ENCODE data around the gene RAMP1.

The RAMP1 gene

DNA sequence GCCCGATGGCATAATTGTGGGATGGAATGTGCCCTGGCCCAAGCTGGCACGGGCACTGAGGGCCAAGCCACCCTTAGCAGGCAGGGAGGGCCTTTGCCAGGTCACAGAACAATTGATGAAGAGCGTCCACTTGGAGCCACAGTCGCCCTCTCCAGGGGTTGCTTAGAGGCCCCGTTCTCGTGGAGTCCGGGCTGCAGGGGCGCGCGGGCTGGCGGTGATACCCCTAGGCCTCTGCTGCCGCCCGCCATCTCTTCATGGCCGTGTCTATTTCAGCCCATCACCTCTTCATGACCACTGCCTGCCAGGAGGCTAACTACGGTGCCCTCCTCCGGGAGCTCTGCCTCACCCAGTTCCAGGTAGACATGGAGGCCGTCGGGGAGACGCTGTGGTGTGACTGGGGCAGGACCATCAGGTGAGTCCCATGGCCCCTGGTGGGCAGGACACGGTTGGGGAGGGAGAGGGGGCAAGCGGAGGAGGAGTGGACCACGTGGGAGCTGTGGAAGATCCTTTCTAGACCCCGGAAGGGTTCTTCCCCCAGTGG is 17.6 kb downstream of the RAMP1 start:
- no peak for DNase-seq (ENCODE audit: low read depth)

DNA sequence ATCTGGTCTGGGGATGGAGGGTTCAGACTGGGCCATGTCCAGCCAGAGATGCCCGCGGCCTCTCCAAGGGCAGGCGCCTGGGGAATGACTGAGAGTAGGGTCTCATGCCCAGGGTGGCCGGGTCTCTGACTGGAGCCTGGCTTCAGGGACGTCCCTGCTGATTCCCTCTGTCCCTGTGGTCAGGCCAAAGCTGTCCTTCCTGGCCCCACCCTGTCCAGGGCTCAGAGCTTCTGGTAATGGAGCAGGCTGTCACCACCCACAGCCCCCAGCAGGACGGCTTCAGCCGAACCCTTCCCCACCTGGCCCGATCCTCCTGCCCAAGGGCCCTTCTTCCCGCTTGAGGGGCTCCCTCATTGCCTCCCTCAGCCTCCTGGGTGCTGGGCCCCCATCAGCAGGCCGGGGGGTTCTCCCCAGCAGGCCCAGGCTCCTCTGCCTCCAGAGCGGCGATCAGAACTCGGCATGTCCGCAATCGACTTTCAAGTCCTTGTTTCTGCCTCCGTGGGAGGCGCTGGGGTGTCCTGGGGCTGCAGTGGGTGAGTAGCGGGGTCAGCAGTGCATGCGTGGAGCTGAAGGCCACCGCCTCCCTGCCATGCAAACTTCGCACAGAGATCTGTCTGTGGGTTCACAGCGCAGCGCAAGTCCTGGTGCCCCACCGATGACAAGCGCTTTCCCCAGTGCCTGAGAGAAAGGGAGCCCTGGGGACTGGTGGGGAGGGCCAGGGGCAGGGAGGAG is 18.3 kb downstream of the RAMP1 start:
- no peak for DNase-seq (ENCODE audit: low read depth)

- no peak for DNase-seq (ENCODE audit: low read depth)
Observed at GRCh38 chr2:237878321-237879057, 19.1 kb downstream of the RAMP1 start.

DNA sequence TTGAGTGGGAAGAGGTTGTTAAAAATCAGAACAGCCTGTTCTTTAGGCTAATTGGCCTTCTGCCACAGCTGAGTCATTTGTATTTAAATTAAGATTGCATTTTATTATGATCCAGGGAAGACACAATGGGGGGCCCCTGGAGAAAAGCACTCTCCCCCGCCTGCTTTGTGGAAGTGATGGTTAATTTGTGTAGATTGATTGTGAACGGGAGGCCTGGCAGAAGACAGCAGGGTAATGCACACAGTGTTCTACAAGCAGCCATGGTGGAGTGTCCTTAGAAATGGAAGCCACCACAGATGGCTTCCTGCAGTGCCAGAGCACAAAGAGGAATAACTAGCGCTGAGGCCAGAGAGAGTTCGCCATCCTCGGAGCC is 19.6 kb downstream of the RAMP1 start:
- no peak for DNase-seq (ENCODE audit: low read depth)

DNA sequence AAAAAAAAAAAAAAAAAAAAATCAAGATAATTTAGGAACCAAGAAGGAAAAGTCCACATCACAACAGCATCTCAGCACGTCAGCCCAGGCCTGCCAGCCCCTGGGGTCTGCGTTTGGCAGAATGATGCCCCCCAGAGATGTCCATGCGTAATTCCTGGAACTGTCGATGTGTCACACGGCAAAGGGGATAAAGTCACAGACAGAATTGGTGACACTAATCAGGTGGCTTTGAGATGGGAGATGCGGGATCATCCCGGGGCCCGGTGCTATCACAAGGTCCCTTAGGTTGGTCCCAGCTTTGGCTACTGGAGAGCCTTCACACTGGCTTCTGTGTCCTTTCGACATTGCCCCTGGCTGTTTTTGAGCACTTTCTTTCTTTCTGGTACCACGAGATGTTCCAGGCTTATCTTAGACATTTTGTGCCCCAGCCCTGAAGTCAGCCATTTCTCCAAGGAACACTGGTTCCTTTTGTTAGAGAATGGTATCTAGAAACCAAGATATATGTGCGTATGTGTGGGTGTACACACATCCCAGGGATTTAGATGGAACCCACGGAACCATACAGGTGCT is 20.7 kb downstream of the RAMP1 start:
- DNase-seq (ENCODE audit: low read depth): no peak

GRCh38 chr2:237882510-237883481 is 23.4 kb downstream of the RAMP1 start:
- DNase-seq (ENCODE audit: low read depth): no peak

DNA sequence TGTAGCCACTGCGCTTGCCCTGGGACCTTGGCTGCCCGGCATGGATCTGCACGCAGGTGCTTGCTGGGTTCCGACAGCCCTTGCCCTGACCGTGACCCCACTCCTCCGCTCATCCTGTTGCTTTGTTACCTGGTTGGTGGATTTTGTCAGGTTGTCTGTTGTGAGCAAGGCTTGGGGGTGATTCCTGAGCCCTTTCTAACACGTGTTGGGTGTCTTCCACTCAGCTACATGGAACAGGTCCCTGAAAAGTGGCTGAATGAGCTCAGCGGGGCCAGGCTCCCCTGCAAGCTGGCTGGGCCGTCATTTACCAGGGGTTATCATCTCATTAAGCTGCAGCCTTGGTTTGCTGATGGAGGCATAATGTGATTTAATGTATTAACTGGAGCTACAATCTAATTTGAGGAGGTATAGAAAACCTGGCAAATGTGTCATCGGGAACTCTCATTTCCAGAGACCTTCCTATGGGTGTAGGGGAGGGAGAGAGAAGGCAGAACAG is 24.6 kb downstream of the RAMP1 start:
- DNase-seq (ENCODE audit: low read depth): no peak

GRCh38 chr2:237884681-237885080 is 25.3 kb downstream of the RAMP1 start:
- DNase-seq (ENCODE audit: low read depth): no peak

GRCh38 chr2:237885111-237885930 is 25.9 kb downstream of the RAMP1 start:
- DNase-seq (ENCODE audit: low read depth): no peak

DNA sequence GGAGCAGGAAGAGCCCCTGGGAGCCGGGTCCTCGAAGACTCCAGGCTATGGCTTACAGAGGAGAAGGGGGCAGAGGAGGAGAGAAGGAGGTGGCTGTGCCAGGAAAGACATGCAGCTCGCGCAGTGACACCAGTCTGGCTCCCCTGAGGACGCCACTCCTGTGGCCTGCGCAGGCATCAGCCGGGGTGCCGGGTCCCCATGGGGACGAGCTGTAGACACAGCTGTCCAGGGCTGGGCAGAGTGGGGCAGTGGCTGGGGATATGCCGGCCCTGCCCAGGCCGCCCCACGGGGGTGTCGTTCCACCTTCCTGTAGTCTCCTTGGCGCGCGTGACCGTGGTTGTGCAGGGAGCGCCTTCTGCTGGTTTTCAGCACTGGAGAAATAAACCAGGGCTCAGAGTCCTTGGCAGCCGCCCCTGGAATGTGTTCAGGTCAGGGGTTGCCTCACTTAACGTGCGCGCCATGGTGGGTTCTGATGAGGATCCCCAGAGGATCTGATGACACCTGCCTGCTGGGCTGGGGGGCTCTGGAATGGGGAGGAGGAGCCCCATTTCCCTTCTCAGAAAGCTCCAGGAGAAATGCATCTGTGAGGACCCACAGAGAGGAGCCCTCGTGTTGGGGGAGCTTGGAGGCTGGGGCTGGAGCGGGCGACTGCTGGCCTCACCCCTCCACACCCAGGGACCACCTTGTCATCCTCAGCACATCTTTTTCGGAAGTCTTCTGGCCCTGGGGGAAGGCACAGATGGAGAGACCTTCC is 26.7 kb downstream of the RAMP1 start:
- DNase-seq (ENCODE audit: low read depth): no peak

DNA sequence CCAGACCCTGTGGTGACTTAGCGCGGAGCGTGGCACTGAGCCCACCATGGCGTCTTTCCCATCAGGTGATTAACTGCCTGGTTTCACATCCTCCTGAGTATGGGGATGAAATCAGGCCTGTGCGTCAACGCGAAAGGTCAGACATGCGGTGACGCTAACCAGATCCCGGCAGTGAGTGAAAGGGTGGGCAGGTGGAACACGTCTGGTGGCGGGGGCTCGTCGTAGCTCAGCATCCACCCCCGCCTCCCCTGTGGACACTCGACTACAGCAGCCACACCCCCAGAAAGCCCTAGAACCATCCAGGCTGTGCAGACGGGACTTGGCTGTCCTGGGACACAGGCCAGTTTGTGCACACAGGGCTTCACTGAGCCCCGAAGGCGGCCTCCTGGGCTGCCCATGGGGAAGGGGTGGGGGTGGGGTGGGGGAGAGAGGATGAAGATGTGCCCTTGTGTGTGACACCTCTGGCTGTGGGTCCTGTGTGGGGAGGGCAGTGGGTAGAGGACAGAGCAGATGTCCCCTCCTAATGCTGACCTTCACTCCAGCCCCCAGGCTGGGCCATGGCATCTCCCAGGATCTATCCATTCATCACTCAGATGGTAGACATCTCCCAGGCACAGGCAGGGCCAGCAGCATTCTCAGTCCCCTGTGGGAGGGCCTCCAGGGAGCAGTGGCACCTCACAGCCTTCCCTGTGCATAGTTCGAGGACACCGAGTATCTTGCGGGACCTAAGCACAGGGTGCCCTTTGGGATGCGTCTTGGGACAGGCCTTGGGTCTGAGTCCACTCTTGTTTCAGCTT is 27.5 kb downstream of the RAMP1 start:
- no peak for DNase-seq (ENCODE audit: low read depth)

- no peak for DNase-seq (ENCODE audit: low read depth)
Observed at GRCh38 chr2:237888389-237888788, 29.0 kb downstream of the RAMP1 start.

- no peak for DNase-seq (ENCODE audit: low read depth)
Observed at GRCh38 chr2:237889016-237889415, 29.6 kb downstream of the RAMP1 start.

DNA sequence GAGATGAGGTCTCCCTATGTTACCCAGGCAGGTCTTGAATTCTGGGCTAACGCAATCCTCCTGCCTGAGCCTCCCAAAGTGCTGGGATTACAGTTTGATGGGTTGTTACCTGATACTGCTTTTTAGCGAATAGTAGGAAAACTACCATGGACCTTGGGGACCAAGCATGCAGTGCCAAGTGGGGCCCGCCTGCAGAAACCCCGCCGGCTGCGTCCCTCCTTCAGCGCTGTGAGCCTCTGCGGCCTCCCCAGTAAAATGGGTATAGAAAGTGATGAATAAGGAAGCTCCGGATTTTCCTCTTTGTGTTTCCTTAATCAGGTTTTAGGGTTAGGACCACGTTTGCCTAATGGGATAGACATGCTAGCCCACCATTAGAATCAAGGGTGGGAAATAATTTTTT is 30.4 kb downstream of the RAMP1 start:
- no peak for DNase-seq (ENCODE audit: low read depth)

DNA sequence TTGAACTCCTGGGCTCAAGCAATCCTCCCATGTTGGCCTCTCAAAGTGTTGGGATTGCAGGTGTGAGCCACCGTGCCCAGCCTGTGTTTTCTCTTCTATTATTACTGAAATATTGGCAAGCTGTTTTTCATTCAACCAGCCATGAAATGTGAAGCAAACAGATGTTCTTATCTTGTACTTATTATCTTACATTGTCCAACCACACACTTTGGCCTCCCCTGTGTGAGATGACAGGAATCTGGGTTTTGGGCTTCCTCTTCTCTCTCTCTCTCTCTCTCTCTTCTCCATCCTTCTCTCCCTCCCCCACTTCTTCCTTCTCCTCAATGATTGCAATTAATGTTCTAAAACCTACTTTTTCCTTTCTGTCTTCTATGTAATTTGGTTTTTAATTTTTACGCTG is 33.1 kb downstream of the RAMP1 start:
- DNase-seq (ENCODE audit: low read depth): no peak

DNA sequence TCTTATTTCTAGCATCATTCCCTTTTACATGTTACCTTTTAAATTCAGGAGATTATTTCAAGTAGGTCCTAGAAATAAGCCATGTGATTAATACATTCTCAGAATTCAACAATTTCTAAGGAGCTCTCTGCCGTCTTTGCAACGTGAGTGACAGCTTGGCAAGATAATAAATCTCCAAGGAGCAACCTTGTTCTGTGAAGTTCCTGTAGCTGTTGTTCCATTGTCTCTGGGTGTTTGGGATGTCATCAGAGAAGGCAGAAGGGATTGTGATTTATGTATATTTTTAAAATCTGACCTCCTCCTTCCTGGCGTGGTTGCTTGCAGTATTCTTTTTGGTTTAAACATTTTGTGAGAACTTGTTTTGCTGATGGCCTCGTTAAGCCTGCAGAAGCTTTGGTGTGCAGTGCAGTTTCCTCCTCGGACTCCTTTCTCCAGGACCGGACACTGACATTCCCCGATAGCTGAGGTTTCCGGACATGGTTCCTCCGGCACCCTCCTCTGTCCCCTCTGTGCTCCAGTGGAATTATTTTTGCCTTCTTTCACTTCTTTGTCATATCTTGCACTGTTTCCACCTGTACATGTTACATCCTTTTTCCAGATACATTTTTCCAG is 33.7 kb downstream of the RAMP1 start:
- DNase-seq (ENCODE audit: low read depth): no peak

DNA sequence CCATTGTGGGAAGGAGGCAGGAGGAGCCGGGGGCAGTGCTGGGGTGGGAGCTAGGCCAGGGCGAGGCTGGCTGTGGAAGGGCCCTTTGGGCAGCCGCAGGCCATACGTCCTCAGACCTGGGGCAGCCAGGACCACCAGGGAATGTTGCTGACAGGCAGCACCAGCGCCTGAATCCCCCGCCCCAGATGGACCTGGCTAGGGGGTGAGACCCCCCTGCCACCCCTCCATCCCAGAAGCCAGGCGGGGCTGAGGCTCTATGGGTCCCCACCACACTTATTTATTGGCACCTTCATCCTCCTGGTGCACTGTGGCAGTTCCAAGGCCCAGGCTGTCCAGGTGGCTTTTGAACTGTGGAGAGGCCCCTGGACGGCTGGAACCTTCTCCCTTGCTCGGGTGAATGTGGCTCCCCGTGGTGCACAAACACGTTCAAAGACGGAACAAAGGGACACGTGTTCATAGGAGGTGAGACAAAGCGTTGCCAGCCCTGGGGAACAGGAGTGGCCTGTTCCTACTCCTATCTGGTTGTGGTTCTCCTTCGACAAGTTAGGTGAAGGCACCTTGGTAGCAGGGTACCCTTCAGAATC is 35.1 kb downstream of the RAMP1 start:
- DNase-seq (ENCODE audit: low read depth): no peak

GRCh38 chr2:237894986-237895543 is 35.6 kb downstream of the RAMP1 start:
- DNase-seq (ENCODE audit: low read depth): no peak
